ENCODE results near the gene AFG3L2. TPM values are rescaled to one million over a fixed set of nuclear protein-coding genes. Genes with fewer than 3 reads are reported as not detected.

AFG3L2 gene
- total and polyA plus RNA-seq, 10 of the 15 experiments (the other 5 are each of a cell fraction or from before 2014, with no cell fraction given) = 21.0 to 72.7 (median 57.7) TPM

- TF ChIP-seq REST (IDR thresholded peaks at IDR 0.05; ENCODE audit: low read depth, low read length) (no peak), LARP7 (IDR thresholded peaks at IDR 0.05) (no peak), IKZF2 (IDR thresholded peaks at IDR 0.05) (no peak), YY1 (IDR thresholded peaks at IDR 0.05; ENCODE audit: low read depth, low read length) (0 out of 2 replicates have a peak, but pooled peaks have one; percentile 24), ATF7 (IDR thresholded peaks at IDR 0.05; ENCODE audit: low read depth) (no peak), TCF12 (IDR thresholded peaks at IDR 0.05; ENCODE audit: low read depth, low read length) (peak; percentile 62; the same call in 1 of the 2 replicates), RUNX3 (IDR thresholded peaks at IDR 0.05; ENCODE audit: low read length) (peak; percentile 18; the same call in 1 of the 2 replicates), SMARCA5 (IDR thresholded peaks at IDR 0.05) (0 out of 2 replicates have a peak, but pooled peaks have one; percentile 44), POLR2A (IDR thresholded peaks at IDR 0.05; ENCODE audit: low read depth, low read length) (no peak; the same call in 1 of the 2 replicates)
Observed at GRCh38 chr18:12327510-12328178, 49.4 kb downstream of the AFG3L2 start (continued).

Data from GM12878 (cell line).